Fibroblast of mammary gland (primary cell): ENCODE data around the gene OR2A5.
"Not testable (repeated sequence)": the region's sequence is repeated elsewhere in the genome, so short reads cannot be mapped to it uniquely, and the experiment has no call there.

Source experiments
- DNase-seq: peaks from one replicate; pipeline ENCODE4 v3.0.0-alpha.2; 2010; ENCODE audit warnings: low read depth
- H3K4me3 ChIP-seq: 2 replicates; pipeline ENCODE4 v1.5.1; 2011; ENCODE audit warnings: low read depth, mild to moderate bottlenecking, low read length, moderate library complexity; ENCODE audit not compliant: control insufficient read depth
- CTCF ChIP-seq: conservative IDR thresholded peaks from 2 replicates; pipeline ENCODE4 v1.5.1; 2011; ENCODE audit warnings: low read depth, low read length, inconsistent platforms; ENCODE audit not compliant: control insufficient read depth, insufficient read depth

OR2A5 gene

GRCh38 chr7:144009361-144009760, 39.4 kb upstream of the OR2A5 start:
- no peak for TF ChIP-seq CTCF
- no peak for DNase-seq
- no peak overlapping the region for H3K4me3 ChIP-seq

- H3K4me3 ChIP-seq, DNase-seq: not testable (repeated sequence)
These were observed 38.7 kb upstream of the OR2A5 start for GRCh38 chr7:144010061-144010460.

GRCh38 chr7:144010821-144011220, 37.9 kb upstream of the OR2A5 start:
- not testable (repeated sequence) for DNase-seq, H3K4me3 ChIP-seq

GRCh38 chr7:144011458-144012230, 37.1 kb upstream of the OR2A5 start:
- DNase-seq: peak; percentile 39
- TF ChIP-seq CTCF: no peak
- H3K4me3 ChIP-seq: no peak overlapping the region

GRCh38 chr7:144018065-144018464, 30.7 kb upstream of the OR2A5 start:
- no peak for TF ChIP-seq CTCF
- no peak overlapping the region for H3K4me3 ChIP-seq
- DNase-seq: no peak

DNA sequence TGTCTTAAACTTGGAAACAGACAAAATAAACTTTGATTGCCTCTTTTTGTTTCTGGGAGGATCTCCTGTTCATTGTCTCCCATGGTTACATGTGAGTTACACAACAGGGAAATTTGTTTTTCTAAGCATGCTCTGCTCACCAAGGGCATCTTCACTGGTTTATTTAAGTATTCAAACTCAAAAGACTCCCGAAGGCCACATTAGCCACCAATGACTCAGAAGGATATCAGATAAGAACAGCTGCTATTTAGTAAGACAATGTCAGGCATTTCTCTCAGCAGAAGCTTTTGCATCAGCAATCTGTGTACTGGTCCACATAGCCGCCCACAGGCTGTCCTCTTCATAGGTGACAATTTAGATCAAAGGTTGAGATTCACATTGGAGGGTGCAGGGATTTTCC, 29.3 kb upstream of the OR2A5 start:
- no peak overlapping the region for H3K4me3 ChIP-seq
- TF ChIP-seq CTCF: no peak
- DNase-seq: peak; percentile 77

DNA sequence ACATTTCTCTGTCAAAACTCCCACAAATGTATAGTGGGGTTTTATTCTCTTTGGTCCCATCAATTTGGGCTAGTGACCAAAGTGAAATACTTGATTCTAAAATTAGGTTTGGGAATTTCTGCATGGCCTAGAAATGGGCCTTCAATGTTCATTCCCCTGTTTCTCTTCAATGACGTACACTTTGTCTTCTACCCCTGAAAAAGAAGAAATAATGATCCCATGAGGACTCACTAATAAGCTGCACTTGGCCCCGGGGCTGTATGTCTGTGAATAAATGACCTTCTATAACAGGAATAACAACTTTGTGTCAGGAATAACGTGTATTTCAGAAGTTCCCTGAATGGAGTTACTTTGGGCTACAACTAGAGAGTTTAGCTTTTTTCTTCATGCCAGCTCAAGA, 28.4 kb upstream of the OR2A5 start:
- H3K4me3 ChIP-seq: no peak overlapping the region
- no peak for TF ChIP-seq CTCF
- DNase-seq: no peak

DNA sequence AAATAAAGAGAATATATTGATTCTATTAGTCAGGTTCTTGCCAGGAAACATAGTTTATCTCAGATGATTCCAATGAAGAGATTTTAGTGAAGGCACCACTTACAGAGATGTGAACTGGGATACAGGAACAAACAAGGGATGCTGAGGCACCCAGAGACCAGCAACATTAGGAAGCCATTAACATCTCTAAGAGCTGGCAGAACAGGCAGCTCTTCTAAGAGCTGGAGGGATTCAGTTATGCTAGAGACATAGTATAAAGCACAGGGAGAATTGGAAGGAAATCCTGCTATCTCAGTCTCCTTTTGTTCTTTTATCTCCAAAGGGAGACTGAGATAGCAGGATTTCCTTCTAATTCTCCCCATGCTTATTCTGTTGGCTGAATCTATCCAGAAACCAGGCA, 26.6 kb upstream of the OR2A5 start:
- no peak for DNase-seq
- no peak overlapping the region for H3K4me3 ChIP-seq
- TF ChIP-seq CTCF: no peak
